BLaER1 (cell line): ENCODE data around the gene PDGFC.

Experiments used
- H3K27ac ChIP-seq: shearing (Covaris generic); formaldehyde crosslinking; 2 replicates; pipeline ENCODE4 v1.8.1; 2022
- H3K27me3 ChIP-seq: shearing (Covaris generic); formaldehyde crosslinking; 2 replicates; pipeline ENCODE4 v1.8.1; 2022
- H3K36me3 ChIP-seq: shearing (Covaris generic); formaldehyde crosslinking; 2 replicates; pipeline ENCODE4 v1.8.1; 2022
- H3K4me1 ChIP-seq: shearing (Covaris generic); formaldehyde crosslinking; 2 replicates; pipeline ENCODE4 v1.8.1; 2022
- H3K4me2 ChIP-seq: shearing (Covaris generic); formaldehyde crosslinking; 2 replicates; pipeline ENCODE4 v1.8.1; 2022
- H3K4me3 ChIP-seq: shearing (Covaris generic); formaldehyde crosslinking; 2 replicates; pipeline ENCODE4 v1.8.1; 2022
- H3K9ac ChIP-seq: shearing (Covaris generic); formaldehyde crosslinking; 2 replicates; pipeline ENCODE4 v1.8.1; 2022
- H3K9me3 ChIP-seq: shearing (Covaris generic); formaldehyde crosslinking; 2 replicates; pipeline ENCODE4 v1.8.1; 2022
- H4K20me1 ChIP-seq: shearing (Covaris generic); formaldehyde crosslinking; 2 replicates; pipeline ENCODE4 v1.8.1; 2022
- Cebpa-rat ChIP-seq: shearing (Covaris generic); IDR thresholded peaks from 2 replicates; pipeline ENCODE4 v1.8.1; 2022

Gene PDGFC

GRCh38 chr4:156794863-156795262, 176.7 kb downstream of the PDGFC start:
- no peaks in the 10 kb centered on the region for H3K27me3 ChIP-seq
- no peak overlapping the region for H3K4me2 ChIP-seq
- no peak overlapping the region for H3K4me3 ChIP-seq
- no peak overlapping the region for H3K9ac ChIP-seq
- no peak overlapping the region for H3K27ac ChIP-seq
- H3K36me3 ChIP-seq = no peaks in the 10 kb centered on the region
- H3K4me1 ChIP-seq = no peaks in the 10 kb centered on the region
- H4K20me1 ChIP-seq = no peaks in the 10 kb centered on the region
- TF ChIP-seq Cebpa-rat = no peak
- H3K9me3 ChIP-seq = no peaks in the 10 kb centered on the region

- no peak for TF ChIP-seq Cebpa-rat
- H3K9ac ChIP-seq = no peak overlapping the region
- no peaks in the 10 kb centered on the region for H4K20me1 ChIP-seq
- no peaks in the 10 kb centered on the region for H3K9me3 ChIP-seq
- H3K4me1 ChIP-seq = no peaks in the 10 kb centered on the region
- no peak overlapping the region for H3K4me2 ChIP-seq
- H3K36me3 ChIP-seq = no peaks in the 10 kb centered on the region
- H3K4me3 ChIP-seq = no peak overlapping the region
- no peaks in the 10 kb centered on the region for H3K27me3 ChIP-seq
- no peak overlapping the region for H3K27ac ChIP-seq
These were observed 179.0 kb downstream of the PDGFC start for GRCh38 chr4:156792462-156793085.

GRCh38 chr4:156790866-156791265, 180.7 kb downstream of the PDGFC start:
- Histone ChIP-seq H3K27ac (no peak overlapping the region), H4K20me1 (no peaks in the 10 kb centered on the region), H3K4me3 (no peak overlapping the region), H3K36me3 (no peaks in the 10 kb centered on the region), H3K4me1 (no peaks in the 10 kb centered on the region), H3K27me3 (no peaks in the 10 kb centered on the region), H3K9ac (no peak overlapping the region), H3K4me2 (no peak overlapping the region), H3K9me3 (no peaks in the 10 kb centered on the region)
- no peak for TF ChIP-seq Cebpa-rat

- Histone ChIP-seq H3K4me3 (no peak overlapping the region), H3K4me1 (no peaks in the 10 kb centered on the region), H3K9me3 (no peaks in the 10 kb centered on the region), H4K20me1 (no peaks in the 10 kb centered on the region), H3K4me2 (no peak overlapping the region), H3K9ac (no peak overlapping the region), H3K27me3 (no peaks in the 10 kb centered on the region), H3K36me3 (no peaks in the 10 kb centered on the region), H3K27ac (no peak overlapping the region)
- TF ChIP-seq Cebpa-rat = no peak
These were observed 182.8 kb downstream of the PDGFC start for GRCh38 chr4:156788782-156789181.

- H3K4me1 ChIP-seq = no peaks in the 10 kb centered on the region
- no peak overlapping the region for H3K27ac ChIP-seq
- no peaks in the 10 kb centered on the region for H3K27me3 ChIP-seq
- H3K4me2 ChIP-seq = no peak overlapping the region
- TF ChIP-seq Cebpa-rat = no peak
- H4K20me1 ChIP-seq = no peaks in the 10 kb centered on the region
- no peak overlapping the region for H3K4me3 ChIP-seq
- no peaks in the 10 kb centered on the region for H3K9me3 ChIP-seq
- H3K36me3 ChIP-seq = no peaks in the 10 kb centered on the region
- H3K9ac ChIP-seq = no peak overlapping the region
These were observed 184.9 kb downstream of the PDGFC start for GRCh38 chr4:156786713-156787112.

GRCh38 chr4:156784970-156785369, 186.6 kb downstream of the PDGFC start:
- H3K27ac ChIP-seq = no peak overlapping the region
- no peak overlapping the region for H3K4me2 ChIP-seq
- no peak for TF ChIP-seq Cebpa-rat
- no peaks in the 10 kb centered on the region for H4K20me1 ChIP-seq
- H3K4me1 ChIP-seq = no peaks in the 10 kb centered on the region
- H3K36me3 ChIP-seq = no peaks in the 10 kb centered on the region
- no peak overlapping the region for H3K4me3 ChIP-seq
- no peaks in the 10 kb centered on the region for H3K27me3 ChIP-seq
- no peaks in the 10 kb centered on the region for H3K9me3 ChIP-seq
- H3K9ac ChIP-seq = no peak overlapping the region

GRCh38 chr4:156783966-156784365, 187.6 kb downstream of the PDGFC start:
- Histone ChIP-seq H3K36me3 (no peaks in the 10 kb centered on the region), H3K4me1 (no peaks in the 10 kb centered on the region), H3K4me2 (no peak overlapping the region), H4K20me1 (no peaks in the 10 kb centered on the region), H3K27me3 (no peaks in the 10 kb centered on the region), H3K9me3 (no peaks in the 10 kb centered on the region), H3K27ac (no peak overlapping the region), H3K9ac (no peak overlapping the region), H3K4me3 (no peak overlapping the region)
- TF ChIP-seq Cebpa-rat = no peak

GRCh38 chr4:156782491-156782890, 189.1 kb downstream of the PDGFC start:
- Histone ChIP-seq H3K9me3 (no peaks in the 10 kb centered on the region), H3K9ac (no peak overlapping the region), H3K27ac (no peak overlapping the region), H3K36me3 (no peaks in the 10 kb centered on the region), H3K4me1 (no peaks in the 10 kb centered on the region), H3K4me3 (no peak overlapping the region), H3K27me3 (no peaks in the 10 kb centered on the region), H3K4me2 (no peak overlapping the region), H4K20me1 (no peaks in the 10 kb centered on the region)
- no peak for TF ChIP-seq Cebpa-rat

GRCh38 chr4:156781852-156782251, 189.7 kb downstream of the PDGFC start:
- no peaks in the 10 kb centered on the region for H3K9me3 ChIP-seq
- H3K27me3 ChIP-seq = no peaks in the 10 kb centered on the region
- H4K20me1 ChIP-seq = no peaks in the 10 kb centered on the region
- no peak overlapping the region for H3K4me3 ChIP-seq
- no peak overlapping the region for H3K9ac ChIP-seq
- H3K4me1 ChIP-seq = no peaks in the 10 kb centered on the region
- no peak overlapping the region for H3K4me2 ChIP-seq
- H3K36me3 ChIP-seq = no peaks in the 10 kb centered on the region
- no peak for TF ChIP-seq Cebpa-rat
- no peak overlapping the region for H3K27ac ChIP-seq

- Histone ChIP-seq H4K20me1 (no peaks in the 10 kb centered on the region), H3K4me2 (no peak overlapping the region), H3K9ac (no peak overlapping the region), H3K4me3 (no peak overlapping the region), H3K4me1 (no peaks in the 10 kb centered on the region), H3K36me3 (no peaks in the 10 kb centered on the region), H3K27me3 (no peaks in the 10 kb centered on the region), H3K9me3 (no peaks in the 10 kb centered on the region), H3K27ac (no peak overlapping the region)
- no peak for TF ChIP-seq Cebpa-rat
These were observed 191.8 kb downstream of the PDGFC start for GRCh38 chr4:156779774-156780173.

GRCh38 chr4:156779042-156779441, 192.6 kb downstream of the PDGFC start:
- Histone ChIP-seq H3K4me1 (no peaks in the 10 kb centered on the region), H3K27ac (no peak overlapping the region), H3K4me3 (no peak overlapping the region), H3K36me3 (no peaks in the 10 kb centered on the region), H3K4me2 (no peak overlapping the region), H3K9ac (no peak overlapping the region), H4K20me1 (no peaks in the 10 kb centered on the region), H3K9me3 (no peaks in the 10 kb centered on the region), H3K27me3 (no peaks in the 10 kb centered on the region)
- TF ChIP-seq Cebpa-rat = no peak
